ENCODE measurements around the gene SOX2. TPM values are rescaled to one million over a fixed set of nuclear protein-coding genes. Genes with fewer than 3 reads are reported as not detected.
"Not testable (repeated sequence)": the region's sequence is repeated elsewhere in the genome, so short reads cannot be mapped to it uniquely, and the experiment has no call there.

The SOX2 gene
- total RNA-seq, 2 donors from 2014 or later = 3.7 TPM; not detected in 1

GRCh38 chr3:181752202-181752671 lies 40.5 kb downstream of the SOX2 start:
- no peaks in the 10 kb centered on the region for H3K4me1 Mint-ChIP-seq
- H3K27me3 Mint-ChIP-seq = peaks cover 10% of the 10 kb centered on the region
- no peaks in the 10 kb centered on the region for H3K36me3 Mint-ChIP-seq (ENCODE audit: low read depth)
- no peak overlapping the region for H3K4me3 Mint-ChIP-seq
- no peak for ATAC-seq (replicated peaks)
- H3K9me3 Mint-ChIP-seq = no peaks in the 10 kb centered on the region
- H3K27ac Mint-ChIP-seq = no peak overlapping the region

- Mint-ChIP-seq H3K36me3 (ENCODE audit: low read depth) (no peaks in the 10 kb centered on the region), H3K4me3 (no peak overlapping the region), H3K9me3 (no peaks in the 10 kb centered on the region), H3K4me1 (no peaks in the 10 kb centered on the region), H3K27me3 (peaks cover 10% of the 10 kb centered on the region), H3K27ac (no peak overlapping the region)
- ATAC-seq (replicated peaks) = no peak
These were observed 41.7 kb downstream of the SOX2 start for GRCh38 chr3:181753391-181753790.

GRCh38 chr3:181755959-181756358 lies 44.2 kb downstream of the SOX2 start:
- Mint-ChIP-seq H3K9me3 (no peaks in the 10 kb centered on the region), H3K27ac (no peak overlapping the region)

GRCh38 chr3:181756645-181757297 lies 45.0 kb downstream of the SOX2 start:
- Mint-ChIP-seq H3K9me3 (no peaks in the 10 kb centered on the region), H3K27ac (no peak overlapping the region), H3K4me3 (no peak overlapping the region), H3K36me3 (ENCODE audit: low read depth) (no peaks in the 10 kb centered on the region), H3K4me1 (no peaks in the 10 kb centered on the region), H3K27me3 (peaks cover 10% of the 10 kb centered on the region)
- no peak for ATAC-seq (replicated peaks)

More at GRCh38 chr3:181755959-181756358, 44.2 kb downstream of the SOX2 start:
- Mint-ChIP-seq H3K4me3 (no peak overlapping the region), H3K4me1 (no peaks in the 10 kb centered on the region), H3K36me3 (ENCODE audit: low read depth) (no peaks in the 10 kb centered on the region), H3K27me3 (peaks cover 10% of the 10 kb centered on the region)
- no peak for ATAC-seq (replicated peaks)

- no peak overlapping the region for H3K4me3 Mint-ChIP-seq
- H3K9me3 Mint-ChIP-seq = no peaks in the 10 kb centered on the region
- no peaks in the 10 kb centered on the region for H3K36me3 Mint-ChIP-seq (ENCODE audit: low read depth)
- peaks cover 10% of the 10 kb centered on the region for H3K27me3 Mint-ChIP-seq
- no peaks in the 10 kb centered on the region for H3K4me1 Mint-ChIP-seq
- H3K27ac Mint-ChIP-seq = no peak overlapping the region
- no peak for ATAC-seq (replicated peaks)
These were observed 46.1 kb downstream of the SOX2 start for GRCh38 chr3:181757694-181758306.

- Mint-ChIP-seq H3K36me3 (ENCODE audit: low read depth) (no peaks in the 10 kb centered on the region), H3K4me1 (no peaks in the 10 kb centered on the region), H3K27ac (no peak overlapping the region), H3K9me3 (no peaks in the 10 kb centered on the region), H3K27me3 (peaks cover 2% of the 10 kb centered on the region), H3K4me3 (no peak overlapping the region)
- no peak for ATAC-seq (replicated peaks)
These were observed 50.2 kb downstream of the SOX2 start for GRCh38 chr3:181761906-181762305.

- H3K27ac Mint-ChIP-seq; H3K4me3 Mint-ChIP-seq; H3K9me3 Mint-ChIP-seq; H3K4me1 Mint-ChIP-seq; ATAC-seq (replicated peaks); H3K36me3 Mint-ChIP-seq (ENCODE audit: low read depth); H3K27me3 Mint-ChIP-seq: not testable (repeated sequence)
These were observed 52.3 kb downstream of the SOX2 start for GRCh38 chr3:181764033-181764432.
